ENCODE data around the gene NBAS. TPM values are rescaled to one million over a fixed set of nuclear protein-coding genes. Genes with fewer than 3 reads are reported as not detected.

The NBAS gene
- total and polyA plus RNA-seq, 9 donors, result 25.8 to 48.9 (median 43.4) TPM

GRCh38 chr2:15201009-15201408 lies 360.1 kb downstream of the NBAS start:
- Histone ChIP-seq H3K27ac (no peak overlapping the region), H3K9me3 (no peaks in the 10 kb centered on the region), H3K36me3 (no peaks in the 10 kb centered on the region), H3K4me3 (no peak overlapping the region), H3K27me3 (no peaks in the 10 kb centered on the region), H3K4me1 (ENCODE audit: insufficient read depth) (no peaks in the 10 kb centered on the region)
- TF ChIP-seq CTCF (IDR thresholded peaks at IDR 0.05) (no peak), POLR2A (IDR thresholded peaks at IDR 0.05) (no peak), EP300 (IDR thresholded peaks at IDR 0.05) (no peak)
- DNase-seq, result no peak
- intact Hi-C loops (cut with DNase I), result no loop called here
- WGBS, 3 donors, result 95% methylated on average over 1 of the region's 1 CpG

- no peak for TF ChIP-seq POLR2A (IDR thresholded peaks at IDR 0.05)
- TF ChIP-seq CTCF (IDR thresholded peaks at IDR 0.05), result no peak
Measured at GRCh38 chr2:15200581-15200980, 360.6 kb downstream of the NBAS start.

GRCh38 chr2:15198051-15198450 lies 363.1 kb downstream of the NBAS start:
- intact Hi-C loops (cut with DNase I), result no loop called here
- TF ChIP-seq EP300 (IDR thresholded peaks at IDR 0.05), result no peak
- no peak for TF ChIP-seq POLR2A (IDR thresholded peaks at IDR 0.05)
- no peak for TF ChIP-seq CTCF (IDR thresholded peaks at IDR 0.05)
- H3K27ac ChIP-seq, result no peak overlapping the region
- DNase-seq, result no peak
- WGBS, 3 donors, result 91 to 94% (median 92%) methylated on average over 3 of the region's 3 CpGs
- no peaks in the 10 kb centered on the region for H3K4me1 ChIP-seq (ENCODE audit: insufficient read depth)
- no peaks in the 10 kb centered on the region for H3K27me3 ChIP-seq
- no peaks in the 10 kb centered on the region for H3K9me3 ChIP-seq
- H3K4me3 ChIP-seq, result no peak overlapping the region
- H3K36me3 ChIP-seq, result no peaks in the 10 kb centered on the region

More at GRCh38 chr2:15200581-15200980, 360.6 kb downstream of the NBAS start:
- no peak overlapping the region for H3K27ac ChIP-seq
- H3K4me1 ChIP-seq (ENCODE audit: insufficient read depth), result no peaks in the 10 kb centered on the region
- H3K36me3 ChIP-seq, result no peaks in the 10 kb centered on the region
- no peaks in the 10 kb centered on the region for H3K9me3 ChIP-seq
- no peak for DNase-seq
- no peaks in the 10 kb centered on the region for H3K27me3 ChIP-seq
- no peak overlapping the region for H3K4me3 ChIP-seq
- intact Hi-C loops (cut with DNase I), result no loop called here

- WGBS, 3 donors, result 94 to 97% (median 97%) methylated on average over 4 of the region's 4 CpGs
- intact Hi-C loops (cut with DNase I), result no loop called here
- H3K36me3 ChIP-seq, result no peaks in the 10 kb centered on the region
- H3K4me1 ChIP-seq (ENCODE audit: insufficient read depth), result no peaks in the 10 kb centered on the region
- H3K9me3 ChIP-seq, result no peaks in the 10 kb centered on the region
- TF ChIP-seq EP300 (IDR thresholded peaks at IDR 0.05) (no peak), POLR2A (IDR thresholded peaks at IDR 0.05) (no peak), CTCF (IDR thresholded peaks at IDR 0.05) (no peak)
- no peak overlapping the region for H3K4me3 ChIP-seq
- no peak overlapping the region for H3K27ac ChIP-seq
- no peak for DNase-seq
- H3K27me3 ChIP-seq, result no peaks in the 10 kb centered on the region
Measured at GRCh38 chr2:15195813-15196212, 365.3 kb downstream of the NBAS start.

- WGBS, 3 donors, result 95 to 98% (median 96%) methylated on average over 4 of the region's 4 CpGs
- Histone ChIP-seq H3K4me3 (no peak overlapping the region), H3K4me1 (ENCODE audit: insufficient read depth) (no peaks in the 10 kb centered on the region), H3K36me3 (no peaks in the 10 kb centered on the region), H3K27ac (no peak overlapping the region), H3K27me3 (no peaks in the 10 kb centered on the region), H3K9me3 (no peaks in the 10 kb centered on the region)
- intact Hi-C loops (cut with DNase I), result no loop called here
- DNase-seq, result no peak
- TF ChIP-seq POLR2A (IDR thresholded peaks at IDR 0.05) (no peak), CTCF (IDR thresholded peaks at IDR 0.05) (no peak), EP300 (IDR thresholded peaks at IDR 0.05) (no peak)
Measured at GRCh38 chr2:15191789-15192188, 369.3 kb downstream of the NBAS start.

Measured in ovary (tissue), 9 donors.